Left ventricle myocardium inferior (tissue), 1 donor: ENCODE results near the gene TRMT1. TPM values are rescaled to one million over a fixed set of nuclear protein-coding genes. Genes with fewer than 3 reads are reported as not detected.

ENCODE experiments used
- DNase-seq: peaks from one replicate; pipeline ENCODE4 v3.0.0-alpha.2; 2020
- H3K27ac ChIP-seq: fragments of 200-600 bp; replicated peaks from 2 replicates; pipeline ENCODE4 v1.8.0; 2021
- H3K27me3 ChIP-seq: fragments of 200-600 bp; 2 replicates; pipeline ENCODE4 v1.8.0; 2021; ENCODE audit warnings: low read depth
- H3K36me3 ChIP-seq: fragments of 200-600 bp; 2 replicates; pipeline ENCODE4 v1.8.0; 2021
- H3K4me1 ChIP-seq: fragments of 200-600 bp; 2 replicates; pipeline ENCODE4 v1.8.0; 2021
- H3K4me3 ChIP-seq: fragments of 200-600 bp; 2 replicates; pipeline ENCODE4 v1.8.0; 2021; ENCODE audit warnings: mild to moderate bottlenecking, moderate library complexity
- H3K9me3 ChIP-seq: fragments of 200-600 bp; replicated peaks from 2 replicates; pipeline ENCODE4 v1.8.0; 2021
- CTCF ChIP-seq: fragments of 200-600 bp; IDR thresholded peaks from 2 replicates; pipeline ENCODE4 v1.8.0; 2021; ENCODE audit warnings: antibody characterized with exemption, mild to moderate bottlenecking, borderline replicate concordance
- intact Hi-C: fragments of 100-400 bp; cut with micrococcal nuclease; formaldehyde crosslinking; loops from one replicate; pipeline ENCODE4 v1.11.0; 2022
- total RNA-seq: library from RNA; stranded (reverse); fragmentation: NEBNext Ultra II Directional; extraction: Animal tissue kit (Norgen Biotek cat#: 25700); gene quantifications from one replicate; pipeline ENCODE4 v1.2.1, GENCODE V29; 2021
- donor health status: DM: no; HTN: yes; CAD: no; lungs with severe emphysema.

Gene TRMT1
- total RNA-seq, 1 donor from 2014 or later: 19.6 TPM

GRCh38 chr19:13085666-13086065 is 30.9 kb downstream of the TRMT1 start:
- TF ChIP-seq CTCF: no peak
- H3K4me1 ChIP-seq: peaks cover 68% of the 10 kb centered on the region
- H3K4me3 ChIP-seq: no peak overlapping the region
- H3K27ac ChIP-seq: peak overlapping the region; percentile 63
- H3K9me3 ChIP-seq: no peaks in the 10 kb centered on the region
- DNase-seq: no peak
- H3K27me3 ChIP-seq: no peaks in the 10 kb centered on the region
- peaks cover 29% of the 10 kb centered on the region for H3K36me3 ChIP-seq
- intact Hi-C loops: no loop called here

- DNase-seq: no peak
- no peaks in the 10 kb centered on the region for H3K27me3 ChIP-seq
- no peak overlapping the region for H3K4me3 ChIP-seq
- H3K9me3 ChIP-seq: no peaks in the 10 kb centered on the region
- peaks cover 68% of the 10 kb centered on the region for H3K4me1 ChIP-seq
- H3K27ac ChIP-seq: peak overlapping the region; percentile 63
- TF ChIP-seq CTCF: no peak
- peaks cover 28% of the 10 kb centered on the region for H3K36me3 ChIP-seq
- intact Hi-C loops: no loop called here
Observed at GRCh38 chr19:13083627-13084026, 32.9 kb downstream of the TRMT1 start.

GRCh38 chr19:13083008-13083404 is 33.5 kb downstream of the TRMT1 start:
- intact Hi-C loops: no loop called here
- Histone ChIP-seq H3K9me3 (no peaks in the 10 kb centered on the region), H3K4me1 (peaks cover 74% of the 10 kb centered on the region), H3K27ac (peak overlapping the region; percentile 66), H3K36me3 (peaks cover 24% of the 10 kb centered on the region), H3K27me3 (no peaks in the 10 kb centered on the region), H3K4me3 (no peak overlapping the region)
- TF ChIP-seq CTCF: no peak
- DNase-seq: no peak

- peaks cover 81% of the 10 kb centered on the region for H3K4me1 ChIP-seq
- no peaks in the 10 kb centered on the region for H3K9me3 ChIP-seq
- DNase-seq: no peak
- H3K36me3 ChIP-seq: peaks cover 20% of the 10 kb centered on the region
- H3K4me3 ChIP-seq: no peak overlapping the region
- peak; percentile 50 for TF ChIP-seq CTCF
- intact Hi-C loops: no loop called here
- H3K27ac ChIP-seq: peak overlapping the region; percentile 66
- H3K27me3 ChIP-seq: no peaks in the 10 kb centered on the region
Observed at GRCh38 chr19:13082192-13083007, 34.1 kb downstream of the TRMT1 start.

GRCh38 chr19:13079542-13079986 is 37.0 kb downstream of the TRMT1 start:
- peak overlapping the region; percentile 14 for H3K4me3 ChIP-seq
- H3K9me3 ChIP-seq: no peaks in the 10 kb centered on the region
- peaks cover 80% of the 10 kb centered on the region for H3K4me1 ChIP-seq
- intact Hi-C loops: no loop called here
- no peaks in the 10 kb centered on the region for H3K27me3 ChIP-seq
- H3K27ac ChIP-seq: peak overlapping the region; percentile 86
- H3K36me3 ChIP-seq: peaks cover 28% of the 10 kb centered on the region
- no peak for TF ChIP-seq CTCF
- DNase-seq: no peak
